HG02642 (cell line): ENCODE data around the gene PDE4C.

Source experiments
- ATAC-seq: cut with Tn5 transposase; IDR thresholded peaks from one replicate; pipeline ENCODE4 v1.9.1; 2021; ENCODE audit warnings: mild to moderate bottlenecking; ENCODE audit not compliant: unreplicated experiment, poor library complexity

The PDE4C gene

GRCh38 chr19:18203408-18203862 lies 22.8 kb downstream of the PDE4C start:
- ATAC-seq: no peak

GRCh38 chr19:18202778-18203407 lies 23.3 kb downstream of the PDE4C start:
- ATAC-seq: no peak

GRCh38 chr19:18202397-18202777 lies 23.9 kb downstream of the PDE4C start:
- ATAC-seq: no peak

- ATAC-seq: no peak
These were observed 27.9 kb downstream of the PDE4C start for GRCh38 chr19:18198374-18198773.

GRCh38 chr19:18197941-18198340 lies 28.3 kb downstream of the PDE4C start:
- no peak for ATAC-seq

- no peak for ATAC-seq
These were observed 28.9 kb downstream of the PDE4C start for GRCh38 chr19:18197306-18197705.

- no peak for ATAC-seq
These were observed 29.8 kb downstream of the PDE4C start for GRCh38 chr19:18196511-18196845.

- ATAC-seq: no peak
These were observed 31.5 kb downstream of the PDE4C start for GRCh38 chr19:18194554-18195238.

- ATAC-seq: no peak
These were observed 32.1 kb downstream of the PDE4C start for GRCh38 chr19:18194181-18194530.

- peak; percentile 11 for ATAC-seq
These were observed 32.7 kb downstream of the PDE4C start for GRCh38 chr19:18193388-18194180.

- ATAC-seq: peak; percentile 91
These were observed 33.4 kb downstream of the PDE4C start, which contains the start of gene MPV17L2 for GRCh38 chr19:18192673-18193387. MPV17L2 (plus strand) TSS chr19:18193218; CDS start chr19:18193282, 64 bp downstream.

- ATAC-seq: no peak
These were observed 34.6 kb downstream of the PDE4C start for GRCh38 chr19:18191640-18192062.

GRCh38 chr19:18190278-18190677 lies 36.0 kb downstream of the PDE4C start:
- no peak for ATAC-seq

- no peak for ATAC-seq
These were observed 40.7 kb downstream of the PDE4C start for GRCh38 chr19:18185538-18185937.

- no peak for ATAC-seq
These were observed 42.7 kb downstream of the PDE4C start for GRCh38 chr19:18183529-18183928.

GRCh38 chr19:18179957-18180356 lies 46.3 kb downstream of the PDE4C start:
- ATAC-seq: no peak

- no peak for ATAC-seq
These were observed 49.6 kb downstream of the PDE4C start for GRCh38 chr19:18176367-18177310.

- no peak for ATAC-seq
These were observed 51.3 kb downstream of the PDE4C start for GRCh38 chr19:18174983-18175382.
